Endothelial cell of umbilical vein (primary cell): ENCODE measurements around the gene CYP19A1. TPM values are rescaled to one million over a fixed set of nuclear protein-coding genes. Genes with fewer than 3 reads are reported as not detected.

Source experiments
- BruUV-seq: library from RNA; stranded (reverse); fragments of 400-500 nt; replicated peaks from 2 replicates; lab custom pipeline; 2021; lab: Mats Ljungman, UMichigan
- CTCF ChIA-PET: fragments of 300-600, 350-600 bp; sonication (Branson Sonifier 250); formaldehyde crosslinking; loops from one replicate; lab custom pipeline; 2021; ENCODE audit warnings: antibody characterized with exemption, inconsistent platforms; lab: Charles Lee
- POLR2A ChIA-PET: fragments of 300-600, 350-600 bp; sonication (Branson Sonifier 250); formaldehyde crosslinking; loops from one replicate; lab custom pipeline; 2021; ENCODE audit warnings: antibody characterized with exemption, inconsistent platforms; lab: Charles Lee
- DNase-seq: peaks from one replicate; pipeline ENCODE4 v3.0.0-alpha.2; 2011; ENCODE audit warnings: low read depth, low spot score
- FAIRE-seq: peaks from 2 replicates; lab custom pipeline; 2011; peaks lifted over from hg19 to GRCh38; lab: Jason Lieb, UNC
- H2AFZ ChIP-seq: 2 replicates; pipeline ENCODE4 v1.6.0; 2012; ENCODE audit warnings: low read depth, low read length, control low read depth, inconsistent platforms
- H3K27ac ChIP-seq: 2 replicates; pipeline ENCODE4 v1.5.1; 2011; ENCODE audit warnings: low read depth, mild to moderate bottlenecking, control low read depth, low read length, moderate library complexity; ENCODE audit not compliant: insufficient read depth
- H3K27me3 ChIP-seq, 2 experiments: 2 replicates each; pipeline versions ENCODE4 v1.6.0 to v1.6.1; 2011; ENCODE audit warnings: low read length in 2 of 2, mixed read lengths in 1 of 2; ENCODE audit not compliant: control insufficient read depth in 2 of 2, insufficient read depth in 2 of 2
- H3K36me3 ChIP-seq, 2 experiments: 2 replicates in 1 of 2; 3 replicates in 1 of 2; pipeline ENCODE4 v1.5.1; 2011; ENCODE audit warnings: low read length in 2 of 2, mild to moderate bottlenecking in 1 of 2, moderate library complexity in 1 of 2; ENCODE audit not compliant: control insufficient read depth in 2 of 2, insufficient read depth in 2 of 2; ENCODE audit errors: extremely low read depth in 1 of 2
- H3K4me1 ChIP-seq: 3 replicates; pipeline ENCODE4 v1.5.1; 2011; ENCODE audit warnings: mild to moderate bottlenecking, low read length; ENCODE audit not compliant: control insufficient read depth, insufficient read depth; ENCODE audit errors: extremely low read depth
- H3K4me2 ChIP-seq: 2 replicates; pipeline ENCODE4 v1.6.1; 2011; ENCODE audit warnings: low read length, control low read depth, mixed read lengths; ENCODE audit not compliant: insufficient read depth
- H3K4me3 ChIP-seq, 3 experiments: fragments of 200-600 bp in 1 of 3; sonication (generic), shearing (Covaris generic) in 1 of 3; replicated peaks in 1 of 3; 2 replicates each; pipeline ENCODE4 v1.5.1; 2011 to 2016; ENCODE audit warnings: control low read depth in 3 of 3, low read length in 3 of 3, mild to moderate bottlenecking in 2 of 3, inconsistent platforms in 1 of 3, low read depth in 1 of 3, moderate library complexity in 1 of 3; ENCODE audit not compliant: insufficient read depth in 1 of 3
- H3K79me2 ChIP-seq: 2 replicates; pipeline ENCODE4 v1.6.0; 2012; ENCODE audit warnings: low read length, inconsistent platforms; ENCODE audit not compliant: control insufficient read depth, insufficient read depth
- H3K9ac ChIP-seq: replicated peaks from 2 replicates; pipeline ENCODE3; 2011; ENCODE audit warnings: low read length, control low read depth; ENCODE audit not compliant: insufficient read depth; ENCODE audit errors: extremely low read depth
- H3K9me1 ChIP-seq: replicated peaks from 3 replicates; pipeline ENCODE4 v1.6.0; 2011; ENCODE audit warnings: mild to moderate bottlenecking, low read length; ENCODE audit not compliant: control insufficient read depth, insufficient read depth; ENCODE audit errors: extremely low read depth
- H3K9me3 ChIP-seq: replicated peaks from 2 replicates; pipeline ENCODE4 v1.5.1; 2012; ENCODE audit warnings: low read length, inconsistent platforms; ENCODE audit not compliant: control insufficient read depth, insufficient read depth
- H4K20me1 ChIP-seq: replicated peaks from 2 replicates; pipeline ENCODE3; 2011; ENCODE audit warnings: mild to moderate bottlenecking, low read length; ENCODE audit not compliant: control insufficient read depth, insufficient read depth; ENCODE audit errors: extremely low read depth
- CTCF ChIP-seq, 2 donors: IDR thresholded peaks; 1 replicate in 1 of 2; 2 replicates in 1 of 2; pipeline ENCODE4 v1.5.1; 2011; ENCODE audit warnings: low read length in 2 of 2, mild to moderate bottlenecking in 2 of 2, moderate library complexity in 2 of 2, control low read depth in 1 of 2, inconsistent platforms in 1 of 2, low read depth in 1 of 2; ENCODE audit not compliant: insufficient read depth in 1 of 2; ENCODE audit errors: extremely low read depth in 1 of 2
- EZH2 ChIP-seq: IDR thresholded peaks from 2 replicates; pipeline ENCODE4 v1.6.1; 2012; ENCODE audit warnings: borderline replicate concordance, low read depth, mild to moderate bottlenecking, moderate library complexity, low read length, inconsistent platforms; ENCODE audit not compliant: severe bottlenecking
- FOS ChIP-seq: IDR thresholded peaks from 2 replicates; pipeline ENCODE4 v1.6.1; 2011; ENCODE audit warnings: mild to moderate bottlenecking, low read length, moderate library complexity, borderline replicate concordance; ENCODE audit not compliant: insufficient read depth
- GATA2 ChIP-seq: IDR thresholded peaks from 2 replicates; pipeline ENCODE4 v1.7.0; 2011; ENCODE audit warnings: low read depth, mild to moderate bottlenecking, moderate library complexity, mixed read lengths, low read length; ENCODE audit not compliant: insufficient read length, insufficient read depth
- JUN ChIP-seq: IDR thresholded peaks from 2 replicates; pipeline ENCODE4 v1.6.1; 2011; ENCODE audit warnings: borderline replicate concordance, low read depth; ENCODE audit not compliant: insufficient read length, insufficient read depth
- MAX ChIP-seq: IDR thresholded peaks from 2 replicates; pipeline ENCODE4 v1.6.1; 2011; ENCODE audit not compliant: insufficient read depth, insufficient read length
- MYC ChIP-seq: IDR thresholded peaks from one replicate; pipeline ENCODE4 v1.6.1; 2011; ENCODE audit warnings: mild to moderate bottlenecking, low read depth, low read length
- POLR2A ChIP-seq: IDR thresholded peaks from 2 replicates; pipeline ENCODE4 v1.6.1; 2012; ENCODE audit warnings: low read depth, mild to moderate bottlenecking, control low read depth, low read length
- POLR2AphosphoS5 ChIP-seq: IDR thresholded peaks from 2 replicates; pipeline ENCODE4 v1.6.1; 2012; ENCODE audit warnings: low read depth, mild to moderate bottlenecking, control low read depth, low read length, moderate library complexity; ENCODE audit not compliant: insufficient read depth
- dilution Hi-C: fragments of 300-500 bp; cut with MboI; formaldehyde crosslinking; loops from one replicate; pipeline ENCODE4 v1.15.0; 2019; ENCODE audit warnings: low sequenced_read_pairs; ENCODE audit not compliant: extremely low pct_ligation_motif_present
- intact Hi-C: fragments of 100-400 bp; cut with micrococcal nuclease; formaldehyde crosslinking; loops from one replicate; pipeline ENCODE4 v1.10.0; 2022
- polyA plus RNA-seq, 4 experiments: library from polyadenylated mRNA; depleted of rRNA in 3 of 4; stranded (reverse) in 3 of 4; unstranded in 1 of 4; fragments of >200 nt; gene quantifications; 2 replicates each; pipeline versions ENCODE4 v1.2.1 to v1.2.3, GENCODE V29; 2011 to 2012; ENCODE audit warnings: missing spikeins in 1 of 4
- total RNA-seq: library from RNA; stranded (reverse); gene quantifications from 2 replicates; pipeline ENCODE4 v1.2.3, GENCODE V29; 2021

CYP19A1 gene
- total and polyA plus RNA-seq, 2 donors (not counting 3 experiments of a cell fraction or from before 2014, with no cell fraction given): not detected

GRCh38 chr15:51366071-51366470, 27.7 kb upstream of the CYP19A1 start:
- H3K9me1 ChIP-seq: no peaks in the 10 kb centered on the region
- ChIA-PET CTCF (interaction anchor here (0.9 kb wide), 1 partner anchor 10 kb away, joined by 3 read pairs; no protein-coding TSS in a partner anchor), POLR2A (no interaction called here)
- dilution Hi-C loops (no loop called here), intact Hi-C loops (no loop called here)
- TF ChIP-seq EZH2: no peak
- no peaks in the 10 kb centered on the region for H4K20me1 ChIP-seq
- H3K4me1 ChIP-seq: no peaks in the 10 kb centered on the region
- no peak overlapping the region for H3K27ac ChIP-seq
- FAIRE-seq (no peak), DNase-seq (no peak)
- no peaks in the 10 kb centered on the region for H3K79me2 ChIP-seq
- H3K9me3 ChIP-seq: no peaks in the 10 kb centered on the region
- no peak overlapping the region for H3K4me2 ChIP-seq
- no peak overlapping the region for H2AFZ ChIP-seq
- H3K4me3 ChIP-seq: no peak overlapping the region
- no peak overlapping the region for H3K9ac ChIP-seq
- no peaks in the 10 kb centered on the region for H3K36me3 ChIP-seq
- no TSS peak for BruUV-seq
- H3K27me3 ChIP-seq: peaks cover 67 to 81% of the 10 kb centered on the region in 2 experiments

GRCh38 chr15:51365417-51365816, 27.0 kb upstream of the CYP19A1 start:
- dilution Hi-C loops: no loop called here
- H3K9me1 ChIP-seq: no peaks in the 10 kb centered on the region
- CTCF ChIA-PET: interaction anchor here (0.9 to 2.9 kb wide), 8 partner anchors 9 to 232 kb away, joined by 3 to 9 read pairs (median 5); no protein-coding TSS in a partner anchor
- POLR2A ChIA-PET: no interaction called here
- no peak overlapping the region for H3K4me3 ChIP-seq
- no peak overlapping the region for H2AFZ ChIP-seq
- no peaks in the 10 kb centered on the region for H4K20me1 ChIP-seq
- H3K27ac ChIP-seq: no peak overlapping the region
- no peak overlapping the region for H3K4me2 ChIP-seq
- intact Hi-C loops: no loop called here
- H3K79me2 ChIP-seq: no peaks in the 10 kb centered on the region
- H3K9me3 ChIP-seq: no peaks in the 10 kb centered on the region
- H3K27me3 ChIP-seq: peaks cover 66 to 81% of the 10 kb centered on the region in 2 experiments
- BruUV-seq: no TSS peak
- H3K9ac ChIP-seq: no peak overlapping the region
- TF ChIP-seq POLR2A: no peak
- no peak for TF ChIP-seq POLR2AphosphoS5
- no peak for TF ChIP-seq MAX
- no peak for TF ChIP-seq MYC
- TF ChIP-seq FOS: no peak
- no peak for TF ChIP-seq JUN
- no peak for TF ChIP-seq GATA2
- TF ChIP-seq EZH2: no peak
- no peak for TF ChIP-seq CTCF (IDR thresholded peaks at IDR 0.05; ENCODE audit: extremely low read depth in 1 of 2, insufficient read depth in 1 of 2, low read depth in 1 of 2, low read length in 2 of 2)
- no peaks in the 10 kb centered on the region for H3K36me3 ChIP-seq
- no peak for DNase-seq
- no peaks in the 10 kb centered on the region for H3K4me1 ChIP-seq
- no peak for FAIRE-seq
